HEK293T (cell line): Measurements from ENCODE around the gene CD3G.

Source experiments
- BHLHE40 ChIP-seq: fragments of 450-650 bp; IDR thresholded peaks from 2 replicates; pipeline ENCODE4 v1.6.1; 2016; ENCODE audit warnings: mild to moderate bottlenecking, moderate library complexity, borderline replicate concordance
- FOXK2 ChIP-seq: fragments of 450-650 bp; IDR thresholded peaks from 2 replicates; pipeline ENCODE4 v1.6.1; 2016; ENCODE audit warnings: mild to moderate bottlenecking
- HDGF ChIP-seq: fragments of 450-650 bp; IDR thresholded peaks from 2 replicates; pipeline ENCODE4 v1.6.1; 2017; ENCODE audit warnings: antibody characterized with exemption, borderline replicate concordance
- SP1 ChIP-seq: fragments of 450-650 bp; IDR thresholded peaks from 2 replicates; pipeline ENCODE4 v1.6.1; 2017

GRCh38 chr11:118398791-118399559 is 54.8 kb downstream of the CD3G start:
- no peak for TF ChIP-seq HDGF
- no peak for TF ChIP-seq BHLHE40
- no peak for TF ChIP-seq SP1
- TF ChIP-seq FOXK2: no peak
